ENCODE measurements around the gene MED27. TPM values are rescaled to one million over a fixed set of nuclear protein-coding genes. Genes with fewer than 3 reads are reported as not detected.

The MED27 gene
- total and polyA plus RNA-seq, 8 donors = 3.2 to 11.7 (median 5.8) TPM

- Histone ChIP-seq H3K27me3 (no peaks in the 10 kb centered on the region), H3K36me3 (no peaks in the 10 kb centered on the region), H3K9me3 (no peaks in the 10 kb centered on the region), H3K27ac (no peak overlapping the region), H3K4me3 (no peak overlapping the region), H3K4me1 (no peaks in the 10 kb centered on the region)
- no peak for ATAC-seq
- intact Hi-C loops (cut with DNase I) = loop anchor here in 1 of 3 donors (10.0 kb wide), 1 partner anchor 395 kb away; no protein-coding TSS in a partner anchor
- no peak for DNase-seq
- TF ChIP-seq, protein P1, sequence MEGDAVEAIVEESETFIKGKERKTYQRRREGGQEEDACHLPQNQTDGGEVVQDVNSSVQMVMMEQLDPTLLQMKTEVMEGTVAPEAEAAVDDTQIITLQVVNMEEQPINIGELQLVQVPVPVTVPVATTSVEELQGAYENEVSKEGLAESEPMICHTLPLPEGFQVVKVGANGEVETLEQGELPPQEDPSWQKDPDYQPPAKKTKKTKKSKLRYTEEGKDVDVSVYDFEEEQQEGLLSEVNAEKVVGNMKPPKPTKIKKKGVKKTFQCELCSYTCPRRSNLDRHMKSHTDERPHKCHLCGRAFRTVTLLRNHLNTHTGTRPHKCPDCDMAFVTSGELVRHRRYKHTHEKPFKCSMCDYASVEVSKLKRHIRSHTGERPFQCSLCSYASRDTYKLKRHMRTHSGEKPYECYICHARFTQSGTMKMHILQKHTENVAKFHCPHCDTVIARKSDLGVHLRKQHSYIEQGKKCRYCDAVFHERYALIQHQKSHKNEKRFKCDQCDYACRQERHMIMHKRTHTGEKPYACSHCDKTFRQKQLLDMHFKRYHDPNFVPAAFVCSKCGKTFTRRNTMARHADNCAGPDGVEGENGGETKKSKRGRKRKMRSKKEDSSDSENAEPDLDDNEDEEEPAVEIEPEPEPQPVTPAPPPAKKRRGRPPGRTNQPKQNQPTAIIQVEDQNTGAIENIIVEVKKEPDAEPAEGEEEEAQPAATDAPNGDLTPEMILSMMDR (IDR thresholded peaks at IDR 0.05) = no peak
- 80 to 86% methylated on average over 22 of the region's 22 CpGs for WGBS, 2 donors
- FAIRE-seq = no peak
Observed at GRCh38 chr9:131839281-131840084, 240.2 kb downstream of the MED27 start.

DNA sequence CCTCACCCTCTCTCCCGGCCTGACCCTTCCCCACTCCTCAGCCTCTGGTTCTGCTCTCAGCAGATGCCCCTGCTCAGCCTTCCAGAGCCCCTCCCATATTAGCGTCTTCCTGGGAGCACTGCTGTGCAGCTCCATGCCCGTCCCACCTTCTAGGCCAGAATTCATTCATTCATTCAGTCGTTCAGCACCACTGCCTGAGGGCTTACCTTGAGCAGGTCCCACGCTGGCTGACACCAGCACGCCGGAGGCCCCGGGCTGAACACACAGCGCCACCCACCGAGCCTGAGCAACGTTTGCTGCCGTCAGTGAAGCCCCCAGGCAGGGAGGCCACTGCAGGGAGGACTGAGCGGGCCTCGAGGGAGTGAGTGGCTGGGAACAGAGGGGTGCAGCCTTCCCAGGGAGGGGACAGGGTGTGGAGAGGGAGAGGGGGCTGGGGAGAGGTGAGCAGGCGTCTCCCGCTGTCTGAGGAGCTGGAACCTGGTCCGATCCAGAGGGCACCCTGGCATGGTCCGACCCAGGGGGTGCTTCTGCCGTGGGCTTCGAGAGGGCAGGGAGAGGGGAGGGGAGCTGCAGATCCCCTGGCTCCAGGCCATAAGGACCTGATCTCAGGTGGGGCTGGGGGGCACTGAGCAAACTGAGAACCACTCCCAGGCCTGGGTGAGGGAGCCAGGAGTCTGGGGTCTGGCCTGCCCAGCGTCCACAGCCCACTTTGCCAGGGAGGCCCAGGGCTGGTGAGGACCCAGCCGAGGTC lies 241.0 kb downstream of the MED27 start:
- DNase-seq = no peak
- no peaks in the 10 kb centered on the region for H3K27me3 ChIP-seq
- no peak overlapping the region for H3K27ac ChIP-seq
- no peak for ATAC-seq
- 45 to 59% methylated on average over 22 of the region's 22 CpGs for WGBS, 2 donors
- intact Hi-C loops (cut with DNase I) = loop anchor here in 1 of 3 donors (10.0 kb wide), 1 partner anchor 396 kb away; no protein-coding TSS in a partner anchor
- no peaks in the 10 kb centered on the region for H3K4me1 ChIP-seq
- no peak for FAIRE-seq
- H3K4me3 ChIP-seq = no peak overlapping the region
- TF ChIP-seq, protein P1 (IDR thresholded peaks at IDR 0.05) = no peak
- H3K36me3 ChIP-seq = no peaks in the 10 kb centered on the region
- H3K9me3 ChIP-seq = no peaks in the 10 kb centered on the region

GRCh38 chr9:131837836-131838235 lies 241.8 kb downstream of the MED27 start:
- DNase-seq (no peak), ATAC-seq (no peak), FAIRE-seq (no peak)
- Histone ChIP-seq H3K9me3 (no peaks in the 10 kb centered on the region), H3K27ac (no peak overlapping the region), H3K27me3 (no peaks in the 10 kb centered on the region), H3K4me1 (no peaks in the 10 kb centered on the region), H3K36me3 (no peaks in the 10 kb centered on the region), H3K4me3 (no peak overlapping the region)
- TF ChIP-seq, protein P1 (IDR thresholded peaks at IDR 0.05) = no peak
- WGBS, 2 donors = 29 to 35% methylated on average over 10 of the region's 10 CpGs
- intact Hi-C loops (cut with DNase I) = loop anchor here in 1 of 3 donors (10.0 kb wide), 1 partner anchor 397 kb away; no protein-coding TSS in a partner anchor

GRCh38 chr9:131837316-131837715 lies 242.4 kb downstream of the MED27 start:
- FAIRE-seq (no peak), ATAC-seq (peak in 3 of 4 donors; percentile 54 to 79 (median 76)), DNase-seq (peak in 3 of 6 donors; percentile 9 to 66 (median 28))
- TF ChIP-seq, protein P1 (IDR thresholded peaks at IDR 0.05) = no peak
- no peaks in the 10 kb centered on the region for H3K4me1 ChIP-seq
- H3K9me3 ChIP-seq = no peaks in the 10 kb centered on the region
- intact Hi-C loops (cut with DNase I) = loop anchor here in 1 of 3 donors (10.0 kb wide), 1 partner anchor 397 kb away; no protein-coding TSS in a partner anchor
- WGBS, 2 donors = 16% methylated on average over 9 to 10 of the region's 10 CpGs
- H3K27ac ChIP-seq = no peak overlapping the region
- no peak overlapping the region for H3K4me3 ChIP-seq
- no peaks in the 10 kb centered on the region for H3K36me3 ChIP-seq
- H3K27me3 ChIP-seq = no peaks in the 10 kb centered on the region

Measured in pancreas (tissue), 10 donors.